Activated B cell treated with CpG ODN at 0.5 μM for 24 hours (primary cell): ENCODE measurements around the gene APBA1. TPM values are rescaled to one million over a fixed set of nuclear protein-coding genes. Genes with fewer than 3 reads are reported as not detected.

Experiments
- ATAC-seq: fragments of 200-7000 bp; cut with Tn5 transposase; one replicate; pipeline ENCODE4 v1.10.0; 2021; ENCODE audit warnings: low read depth, mild to moderate bottlenecking, moderate library complexity
- CTCF ChIA-PET: fragments of 350-600 bp; sonication (Branson Sonifier 250); formaldehyde crosslinking; loops from one replicate; lab custom pipeline; 2021; ENCODE audit warnings: antibody characterized with exemption; lab: Charles Lee
- POLR2A ChIA-PET: fragments of 350-600 bp; sonication (Branson Sonifier 250); formaldehyde crosslinking; loops from one replicate; lab custom pipeline; 2021; ENCODE audit warnings: antibody characterized with exemption; lab: Charles Lee
- DNase-seq: peaks from one replicate; pipeline ENCODE4 v3.0.0; 2022
- H3K27ac Mint-ChIP-seq: one replicate; pipeline ENCODE4 v1.8.0; 2020; ENCODE audit warnings: mixed read lengths
- H3K27me3 Mint-ChIP-seq: one replicate; pipeline ENCODE4 v1.8.0; 2021; ENCODE audit warnings: mixed read lengths
- H3K36me3 Mint-ChIP-seq: one replicate; pipeline ENCODE4 v1.8.0; 2021; ENCODE audit warnings: low read depth, mixed read lengths
- H3K4me1 Mint-ChIP-seq: one replicate; pipeline ENCODE4 v1.8.0; 2021; ENCODE audit warnings: mixed read lengths
- H3K4me3 Mint-ChIP-seq: one replicate; pipeline ENCODE4 v1.8.0; 2020; ENCODE audit warnings: mild to moderate bottlenecking, mixed read lengths
- H3K9me3 Mint-ChIP-seq: one replicate; pipeline ENCODE4 v1.8.0; 2020; ENCODE audit warnings: mixed read lengths
- intact Hi-C: fragments of 100-400 bp; cut with micrococcal nuclease; formaldehyde crosslinking; loops from one replicate; pipeline ENCODE4 v1.15.1; 2024
- total RNA-seq: library from RNA; stranded (reverse); gene quantifications from 2 replicates; pipeline ENCODE4 v1.2.3, GENCODE V29; 2022
- TF ChIP-seq, protein P1 (sequence below): fragments of 200-600 bp; IDR thresholded peaks from one replicate; pipeline ENCODE4 v1.8.0; 2022; ENCODE audit warnings: antibody characterized with exemption, mild to moderate bottlenecking

APBA1 gene
- total RNA-seq, 1 donor from 2014 or later = not detected

DNA sequence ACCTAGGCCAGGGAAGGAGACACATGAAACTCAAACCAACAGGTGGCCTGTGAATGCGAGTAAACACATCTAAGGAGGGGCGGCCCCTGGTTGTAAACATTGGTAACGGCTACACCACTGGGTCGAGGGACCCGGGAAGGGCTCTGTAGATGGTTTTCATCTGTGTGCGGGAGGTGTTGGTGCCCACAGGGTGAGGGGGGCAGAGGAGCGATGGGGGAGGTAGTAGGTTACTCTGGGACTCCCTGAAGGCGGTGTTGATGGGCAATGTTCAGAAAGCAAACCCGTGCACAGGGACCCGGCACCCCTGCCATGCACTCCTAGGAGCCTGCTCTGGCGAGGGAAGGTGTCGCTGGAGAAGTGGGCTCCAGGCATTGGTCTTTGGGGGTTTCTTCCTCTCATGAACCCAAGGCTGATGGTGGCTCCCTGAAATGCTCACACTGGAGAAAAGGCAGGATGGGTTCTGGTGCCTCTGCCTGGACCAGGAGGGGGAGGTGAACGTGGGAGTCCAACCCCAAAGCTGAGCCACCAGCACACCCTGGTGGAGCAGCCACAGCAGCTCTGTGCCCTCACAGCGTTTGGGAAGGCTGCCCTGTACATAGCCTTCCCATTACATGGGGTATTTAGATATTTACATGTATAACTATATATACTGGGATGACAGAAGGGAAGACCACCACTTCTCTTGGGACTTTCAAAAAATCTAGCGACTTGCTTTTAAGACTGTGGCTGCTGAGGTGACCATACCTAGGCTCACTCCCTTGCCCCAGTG lies 244.0 kb downstream of the APBA1 start:
- H3K4me3 Mint-ChIP-seq = no peak overlapping the region
- POLR2A ChIA-PET = no interaction called here
- no peaks in the 10 kb centered on the region for H3K4me1 Mint-ChIP-seq
- intact Hi-C loops = no loop called here
- CTCF ChIA-PET = no interaction called here
- no peak for ATAC-seq
- DNase-seq = no peak
- peaks cover 3% of the 10 kb centered on the region for H3K27me3 Mint-ChIP-seq
- TF ChIP-seq, protein P1, sequence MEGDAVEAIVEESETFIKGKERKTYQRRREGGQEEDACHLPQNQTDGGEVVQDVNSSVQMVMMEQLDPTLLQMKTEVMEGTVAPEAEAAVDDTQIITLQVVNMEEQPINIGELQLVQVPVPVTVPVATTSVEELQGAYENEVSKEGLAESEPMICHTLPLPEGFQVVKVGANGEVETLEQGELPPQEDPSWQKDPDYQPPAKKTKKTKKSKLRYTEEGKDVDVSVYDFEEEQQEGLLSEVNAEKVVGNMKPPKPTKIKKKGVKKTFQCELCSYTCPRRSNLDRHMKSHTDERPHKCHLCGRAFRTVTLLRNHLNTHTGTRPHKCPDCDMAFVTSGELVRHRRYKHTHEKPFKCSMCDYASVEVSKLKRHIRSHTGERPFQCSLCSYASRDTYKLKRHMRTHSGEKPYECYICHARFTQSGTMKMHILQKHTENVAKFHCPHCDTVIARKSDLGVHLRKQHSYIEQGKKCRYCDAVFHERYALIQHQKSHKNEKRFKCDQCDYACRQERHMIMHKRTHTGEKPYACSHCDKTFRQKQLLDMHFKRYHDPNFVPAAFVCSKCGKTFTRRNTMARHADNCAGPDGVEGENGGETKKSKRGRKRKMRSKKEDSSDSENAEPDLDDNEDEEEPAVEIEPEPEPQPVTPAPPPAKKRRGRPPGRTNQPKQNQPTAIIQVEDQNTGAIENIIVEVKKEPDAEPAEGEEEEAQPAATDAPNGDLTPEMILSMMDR = no peak
- H3K9me3 Mint-ChIP-seq = no peaks in the 10 kb centered on the region
- H3K27ac Mint-ChIP-seq = no peak overlapping the region
- no peaks in the 10 kb centered on the region for H3K36me3 Mint-ChIP-seq

DNA sequence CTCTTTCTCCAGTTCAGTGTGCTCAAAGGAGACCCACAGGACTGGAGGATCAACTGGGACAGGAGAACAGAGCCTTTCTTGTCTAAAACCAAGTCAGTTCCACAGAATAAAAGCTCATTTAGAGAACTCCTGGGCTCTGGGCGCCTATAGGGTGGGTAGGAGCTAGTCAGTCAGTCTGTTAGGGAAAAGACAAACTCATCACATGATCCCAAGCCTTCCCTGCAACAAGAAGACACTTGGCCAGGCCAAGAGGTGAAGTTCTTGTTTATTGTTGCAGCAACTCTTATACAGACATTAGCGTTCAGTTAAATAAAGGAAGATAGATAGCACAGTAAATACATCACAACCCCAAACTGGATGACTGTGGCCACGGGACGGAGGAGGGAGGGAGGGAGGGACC lies 244.9 kb downstream of the APBA1 start:
- Mint-ChIP-seq H3K4me1 (no peaks in the 10 kb centered on the region), H3K9me3 (no peaks in the 10 kb centered on the region), H3K4me3 (no peak overlapping the region), H3K36me3 (no peaks in the 10 kb centered on the region), H3K27me3 (peaks cover 5% of the 10 kb centered on the region), H3K27ac (no peak overlapping the region)
- DNase-seq (no peak), ATAC-seq (no peak)
- TF ChIP-seq, protein P1 = no peak
- ChIA-PET POLR2A (no interaction called here), CTCF (no interaction called here)
- intact Hi-C loops = no loop called here

DNA sequence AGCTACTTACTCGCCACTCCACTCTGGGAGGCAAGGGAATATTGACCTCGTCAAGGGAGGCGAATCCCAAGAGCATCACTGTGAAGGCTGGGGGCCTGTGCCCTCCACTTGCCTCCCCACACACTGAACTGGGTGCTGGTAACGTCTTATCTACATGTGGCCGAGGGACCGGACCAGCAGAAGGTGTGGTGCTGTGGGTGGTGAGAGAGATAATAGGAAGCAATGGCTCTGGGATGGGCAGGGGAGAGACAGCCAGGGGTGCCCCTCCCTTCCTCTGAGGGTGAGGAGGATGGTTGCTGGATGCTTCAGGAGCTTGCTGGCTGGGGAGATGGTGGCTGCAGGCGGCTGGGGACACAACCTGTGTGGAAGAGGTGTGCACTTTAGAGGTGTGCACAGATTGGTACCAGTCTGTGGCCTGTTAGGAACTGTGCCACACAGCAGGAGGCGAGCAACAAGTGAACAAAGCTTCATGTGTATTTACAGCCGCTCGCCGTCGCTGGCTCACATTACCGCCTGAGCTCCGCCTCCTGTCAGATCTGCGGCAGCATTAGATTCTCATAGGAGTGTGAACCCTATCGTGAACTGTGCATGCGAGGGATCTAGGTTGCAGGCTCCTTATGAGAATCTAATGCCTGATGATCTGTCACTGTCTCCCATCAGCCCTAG lies 246.9 kb downstream of the APBA1 start:
- H3K4me1 Mint-ChIP-seq = no peaks in the 10 kb centered on the region
- ChIA-PET POLR2A (no interaction called here), CTCF (interaction anchor here (1.5 to 6.5 kb wide), 2 partner anchors 493 to 686 kb away, joined by 3 to 49 read pairs; no protein-coding TSS in a partner anchor)
- DNase-seq (no peak), ATAC-seq (no peak)
- no peak overlapping the region for H3K4me3 Mint-ChIP-seq
- no peaks in the 10 kb centered on the region for H3K36me3 Mint-ChIP-seq
- intact Hi-C loops = no loop called here
- H3K9me3 Mint-ChIP-seq = no peaks in the 10 kb centered on the region
- TF ChIP-seq, protein P1 = no peak
- peaks cover 11% of the 10 kb centered on the region for H3K27me3 Mint-ChIP-seq
- no peak overlapping the region for H3K27ac Mint-ChIP-seq

DNA sequence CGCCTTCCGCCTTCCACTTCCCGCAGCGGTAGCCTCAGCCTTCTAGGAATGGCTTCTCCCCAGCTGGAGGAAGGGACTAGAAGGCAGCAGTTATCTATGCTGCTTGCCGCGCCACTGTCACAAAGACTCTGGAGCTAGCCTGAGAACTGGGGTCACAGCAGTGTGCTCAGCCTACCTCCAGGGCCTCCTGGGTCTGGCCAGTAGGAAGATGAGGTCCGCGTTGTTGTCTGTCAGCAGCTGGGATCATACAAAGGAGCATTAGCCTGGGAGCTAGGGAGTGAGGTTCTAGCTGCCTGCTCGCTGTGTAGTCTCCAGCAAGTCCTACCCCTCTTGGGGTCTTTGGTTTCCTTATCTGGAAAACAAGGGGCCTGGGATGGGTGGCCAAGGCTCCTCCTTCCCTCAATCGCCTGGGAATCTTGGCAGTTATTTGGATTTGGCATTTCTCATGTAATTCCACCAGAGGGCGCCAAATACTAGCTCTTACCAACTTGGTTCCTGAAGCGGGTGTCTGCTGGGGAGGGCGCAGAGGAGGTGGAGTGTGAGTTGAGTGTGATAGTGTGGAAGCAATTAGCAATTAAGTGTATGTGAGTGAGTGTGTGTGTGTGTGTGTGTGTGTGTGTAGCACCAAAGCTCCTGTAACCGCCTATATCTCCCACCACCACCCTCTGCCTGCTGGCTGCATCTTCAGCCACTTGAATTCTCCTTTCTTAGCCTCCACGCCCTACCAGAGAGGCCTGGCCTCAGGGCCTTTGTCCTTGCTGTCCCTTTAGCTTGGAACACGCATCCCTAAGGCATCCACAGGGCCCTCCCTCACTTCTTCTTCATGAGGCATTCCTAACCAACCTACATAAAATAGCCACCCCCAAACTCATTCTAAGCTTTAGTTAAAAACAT lies 250.0 kb downstream of the APBA1 start:
- Mint-ChIP-seq H3K4me3 (no peak overlapping the region), H3K4me1 (no peaks in the 10 kb centered on the region), H3K36me3 (no peaks in the 10 kb centered on the region), H3K27ac (no peak overlapping the region), H3K9me3 (no peaks in the 10 kb centered on the region), H3K27me3 (peaks cover 15% of the 10 kb centered on the region)
- TF ChIP-seq, protein P1 = no peak
- intact Hi-C loops = loop anchor here (2.0 to 5.0 kb wide), 4 partner anchors 370 to 689 kb away; no protein-coding TSS in a partner anchor
- DNase-seq = no peak
- no peak for ATAC-seq
- POLR2A ChIA-PET = no interaction called here
- CTCF ChIA-PET = interaction anchor here (0.7 to 6.5 kb wide), 14 partner anchors 11 to 1180 kb away, joined by 3 to 49 read pairs (median 5); no protein-coding TSS in a partner anchor
